ENCODE results near the gene KCNC1. TPM values are rescaled to one million over a fixed set of nuclear protein-coding genes. Genes with fewer than 3 reads are reported as not detected.

Gene KCNC1
- total and polyA plus RNA-seq, 5 donors, result 0.06 to 0.16 (median 0.09) TPM; not detected in 2

DNA sequence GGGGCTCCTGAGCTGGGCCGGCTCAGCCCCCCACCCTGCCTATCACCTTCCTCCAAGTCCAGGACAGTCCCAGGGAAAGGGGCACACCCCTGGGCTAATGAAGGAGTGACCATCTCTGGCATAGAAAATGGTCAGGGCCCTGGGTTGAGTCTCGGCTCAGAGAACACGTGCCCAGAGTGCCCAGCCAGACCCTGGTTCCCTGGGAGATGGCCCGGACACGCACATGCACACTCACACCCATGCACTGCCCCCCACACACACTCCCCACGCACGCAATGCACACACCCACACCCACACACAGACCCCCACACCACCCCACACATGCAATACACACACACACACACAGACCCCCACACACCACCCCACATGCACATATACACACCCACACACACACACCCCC lies 28.7 kb downstream of the KCNC1 start:
- no peaks in the 10 kb centered on the region for H3K4me1 ChIP-seq (ENCODE audit: control insufficient read depth, insufficient read depth, low read length)
- WGBS, result 90% methylated on average over 7 of the region's 7 CpGs
- no peak overlapping the region for H3K27ac ChIP-seq (ENCODE audit: low read length)
- no peak overlapping the region for H3K4me3 ChIP-seq (ENCODE audit: low read length)
- H3K9me3 ChIP-seq (ENCODE audit: control insufficient read depth, low read length), result no peaks in the 10 kb centered on the region
- intact Hi-C loops (cut with DNase I), result loop anchor here (5.0 to 10.0 kb wide), 4 partner anchors 62 to 214 kb away; no protein-coding TSS in a partner anchor
- no peaks in the 10 kb centered on the region for H3K27me3 ChIP-seq (ENCODE audit: control insufficient read depth, insufficient read depth)
- ATAC-seq (no peak), DNase-seq (no peak)

DNA sequence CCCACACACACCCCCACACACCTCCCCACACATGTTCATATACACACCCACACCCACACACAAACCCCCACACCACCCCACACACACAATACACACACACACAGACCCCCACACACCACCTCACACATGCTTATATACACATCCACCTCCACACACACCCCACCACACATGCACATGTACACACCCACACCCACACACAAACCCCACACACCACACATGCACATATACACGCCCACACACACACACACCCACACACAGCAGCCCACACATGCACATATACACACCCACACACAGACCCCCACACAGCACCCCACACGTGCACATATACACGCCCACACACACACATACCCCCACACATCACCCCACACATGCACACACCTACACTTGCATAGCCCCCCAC lies 29.1 kb downstream of the KCNC1 start:
- no peak for DNase-seq
- ATAC-seq, result no peak
- WGBS, result 59% methylated on average over 3 of the region's 3 CpGs
- no peaks in the 10 kb centered on the region for H3K9me3 ChIP-seq (ENCODE audit: control insufficient read depth, low read length)
- no peak overlapping the region for H3K27ac ChIP-seq (ENCODE audit: low read length)
- no peak overlapping the region for H3K4me3 ChIP-seq (ENCODE audit: low read length)
- H3K4me1 ChIP-seq (ENCODE audit: control insufficient read depth, insufficient read depth, low read length), result no peaks in the 10 kb centered on the region
- H3K27me3 ChIP-seq (ENCODE audit: control insufficient read depth, insufficient read depth), result no peaks in the 10 kb centered on the region
- intact Hi-C loops (cut with DNase I), result loop anchor here (5.0 to 10.0 kb wide), 4 partner anchors 61 to 214 kb away; no protein-coding TSS in a partner anchor

DNA sequence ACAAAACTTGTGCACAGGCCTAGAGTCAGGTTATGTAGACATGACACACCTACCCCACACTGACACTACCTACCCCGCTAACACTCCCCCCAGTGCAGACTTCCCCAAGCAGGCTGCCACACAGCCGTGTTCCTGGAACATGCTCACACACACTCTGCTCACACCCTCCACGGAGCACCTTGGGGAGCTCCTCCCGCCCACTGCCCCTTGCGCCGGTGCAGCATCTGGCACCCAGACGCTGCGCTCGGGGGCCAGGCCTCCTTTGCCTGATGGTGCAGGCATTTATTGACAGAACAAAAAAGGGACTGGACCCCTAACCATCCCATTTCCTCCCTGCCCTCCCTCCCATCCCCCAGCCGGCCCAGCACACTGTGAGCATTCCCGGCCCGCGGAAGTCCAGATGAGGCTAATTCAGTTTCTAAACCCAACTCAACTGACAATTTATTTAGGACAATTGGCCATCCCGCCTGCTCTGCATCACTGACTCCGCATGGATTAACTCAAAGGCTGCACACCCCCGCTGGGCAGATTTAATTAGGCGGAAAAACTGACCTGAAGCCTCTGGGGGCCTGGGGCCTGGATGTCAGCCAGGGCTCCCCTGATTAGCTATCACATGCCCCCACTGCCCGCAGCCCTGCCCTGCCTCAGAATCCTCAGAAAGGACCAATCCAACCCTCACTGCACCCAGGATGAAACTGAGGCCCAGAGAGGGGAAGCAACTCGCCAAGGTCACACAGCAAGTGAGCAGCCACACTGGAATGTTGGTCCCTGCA lies 30.1 kb downstream of the KCNC1 start:
- WGBS, result 73% methylated on average over 19 of the region's 19 CpGs
- ATAC-seq (no peak), DNase-seq (no peak)
- no peak overlapping the region for H3K4me3 ChIP-seq (ENCODE audit: low read length)
- H3K27ac ChIP-seq (ENCODE audit: low read length), result no peak overlapping the region
- intact Hi-C loops (cut with DNase I), result loop anchor here (5.0 to 10.0 kb wide), 4 partner anchors 60 to 213 kb away; no protein-coding TSS in a partner anchor
- no peaks in the 10 kb centered on the region for H3K9me3 ChIP-seq (ENCODE audit: control insufficient read depth, low read length)
- no peaks in the 10 kb centered on the region for H3K4me1 ChIP-seq (ENCODE audit: control insufficient read depth, insufficient read depth, low read length)
- H3K27me3 ChIP-seq (ENCODE audit: control insufficient read depth, insufficient read depth), result no peaks in the 10 kb centered on the region

DNA sequence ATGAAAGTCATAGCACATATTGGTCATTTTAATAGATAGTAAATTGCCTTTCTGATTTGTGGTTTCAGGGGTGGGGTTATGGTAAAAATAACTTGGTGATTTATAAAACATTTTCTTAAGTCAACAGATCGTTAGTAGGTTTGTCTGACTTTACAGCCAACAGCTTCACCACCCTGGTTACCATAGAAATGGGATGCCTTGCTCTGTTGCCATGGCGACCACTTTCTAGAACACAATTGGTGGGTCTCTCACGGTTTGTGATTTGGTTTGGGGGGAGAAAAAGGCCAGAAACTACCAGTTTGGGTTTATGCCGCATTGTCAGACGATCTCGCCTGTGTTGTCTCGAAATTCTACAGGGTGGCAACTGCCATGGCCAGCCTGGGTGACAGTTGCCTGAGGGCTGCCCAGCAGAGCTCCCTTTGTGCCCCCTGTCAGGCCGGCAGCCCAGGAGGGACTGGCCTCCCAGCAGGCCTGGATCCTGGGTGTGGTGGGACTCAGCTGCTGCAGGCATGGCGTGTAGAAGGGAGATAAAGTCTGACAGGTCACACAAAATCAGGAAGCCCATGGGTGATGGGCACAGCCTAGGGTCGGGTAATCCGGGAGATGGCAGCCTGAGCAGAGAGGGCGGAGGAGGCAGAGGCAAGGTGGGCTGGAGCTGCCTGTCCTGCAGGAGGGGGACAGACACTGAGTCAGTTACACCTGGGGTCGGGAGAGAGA lies 30.9 kb downstream of the KCNC1 start:
- DNase-seq, result no peak
- 80% methylated on average over 13 of the region's 13 CpGs for WGBS
- H3K4me1 ChIP-seq (ENCODE audit: control insufficient read depth, insufficient read depth, low read length), result no peaks in the 10 kb centered on the region
- no peaks in the 10 kb centered on the region for H3K27me3 ChIP-seq (ENCODE audit: control insufficient read depth, insufficient read depth)
- intact Hi-C loops (cut with DNase I), result loop anchor here (10.0 kb wide), 3 partner anchors 59 to 209 kb away; no protein-coding TSS in a partner anchor
- no peaks in the 10 kb centered on the region for H3K9me3 ChIP-seq (ENCODE audit: control insufficient read depth, low read length)
- no peak overlapping the region for H3K27ac ChIP-seq (ENCODE audit: low read length)
- H3K4me3 ChIP-seq (ENCODE audit: low read length), result no peak overlapping the region
- ATAC-seq, result no peak

DNA sequence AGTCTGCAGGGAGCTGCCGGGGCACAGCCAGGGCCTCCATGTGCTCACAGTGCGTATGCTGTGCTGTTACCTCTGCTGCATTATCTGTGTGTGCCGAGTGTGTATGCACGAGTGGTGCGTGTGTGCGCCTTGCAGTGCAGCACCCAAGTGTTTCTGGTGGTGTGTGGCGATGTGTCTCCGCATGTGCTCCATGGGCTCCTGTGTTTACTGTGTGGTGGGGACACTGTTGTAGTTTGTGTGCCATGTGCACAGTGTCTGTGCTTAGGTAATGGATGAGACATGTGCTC lies 31.4 kb downstream of the KCNC1 start:
- intact Hi-C loops (cut with DNase I), result loop anchor here (10.0 kb wide), 3 partner anchors 59 to 209 kb away; no protein-coding TSS in a partner anchor
- H3K4me1 ChIP-seq (ENCODE audit: control insufficient read depth, insufficient read depth, low read length), result no peaks in the 10 kb centered on the region
- no peak for DNase-seq
- H3K27ac ChIP-seq (ENCODE audit: low read length), result no peak overlapping the region
- no peaks in the 10 kb centered on the region for H3K27me3 ChIP-seq (ENCODE audit: control insufficient read depth, insufficient read depth)
- H3K4me3 ChIP-seq (ENCODE audit: low read length), result no peak overlapping the region
- H3K9me3 ChIP-seq (ENCODE audit: control insufficient read depth, low read length), result no peaks in the 10 kb centered on the region
- WGBS, result 93% methylated on average over 8 of the region's 8 CpGs
- no peak for ATAC-seq

DNA sequence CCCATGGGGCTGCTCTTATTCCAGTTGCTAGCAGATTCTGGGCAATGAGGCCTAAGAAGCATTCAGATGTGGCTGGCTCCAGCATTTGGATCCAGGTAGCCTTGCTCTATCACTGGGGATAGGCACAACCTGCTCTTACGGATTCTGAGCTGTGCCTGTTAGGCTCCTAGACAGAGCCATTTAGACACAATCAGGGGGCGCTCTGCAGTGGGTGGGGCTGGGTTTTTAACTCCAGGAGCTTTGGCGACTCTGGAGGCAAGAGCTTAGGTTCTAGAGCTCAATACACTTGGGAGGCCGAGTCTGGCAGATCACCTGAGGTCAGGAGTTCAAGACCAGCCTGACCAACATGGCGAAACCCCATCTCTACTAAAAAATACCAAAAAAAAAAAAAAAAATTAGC lies 32.0 kb downstream of the KCNC1 start:
- Histone ChIP-seq H3K4me1 (ENCODE audit: control insufficient read depth, insufficient read depth, low read length) (no peaks in the 10 kb centered on the region), H3K27me3 (ENCODE audit: control insufficient read depth, insufficient read depth) (no peaks in the 10 kb centered on the region), H3K9me3 (ENCODE audit: control insufficient read depth, low read length) (no peaks in the 10 kb centered on the region), H3K4me3 (ENCODE audit: low read length) (no peak overlapping the region), H3K27ac (ENCODE audit: low read length) (no peak overlapping the region)
- intact Hi-C loops (cut with DNase I), result loop anchor here (10.0 kb wide), 3 partner anchors 58 to 208 kb away; no protein-coding TSS in a partner anchor
- WGBS, result 69% methylated on average over 5 of the region's 5 CpGs
- DNase-seq (no peak), ATAC-seq (no peak)

DNA sequence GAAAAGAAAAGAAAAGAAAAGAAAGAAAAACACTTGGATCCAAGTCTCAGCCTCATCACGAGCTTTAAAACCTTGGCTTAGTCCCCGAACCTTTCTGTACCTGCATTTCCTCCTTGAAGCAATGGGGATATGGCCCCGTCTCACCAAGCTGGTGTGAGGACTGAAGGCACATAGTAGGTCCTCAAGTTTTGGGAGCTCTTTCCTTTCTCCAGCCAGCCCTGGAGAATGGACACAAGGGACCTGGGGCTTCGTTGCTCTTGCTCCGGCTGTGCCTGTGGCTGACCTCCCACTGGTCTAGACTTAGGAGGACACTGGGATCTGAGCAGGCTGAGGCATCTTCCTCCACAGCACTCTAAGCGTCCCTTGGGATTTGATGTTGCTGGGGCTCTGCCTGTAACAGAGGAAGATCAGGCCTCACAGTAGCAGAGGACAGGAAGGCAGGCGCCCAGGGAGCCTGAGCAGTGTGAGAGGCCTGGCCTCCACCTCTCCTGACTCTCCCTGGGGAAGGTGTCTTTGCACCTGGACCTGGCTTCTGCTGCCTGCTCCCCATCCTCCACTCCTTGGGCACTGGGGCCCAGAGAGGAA lies 32.8 kb downstream of the KCNC1 start:
- H3K27me3 ChIP-seq (ENCODE audit: control insufficient read depth, insufficient read depth), result no peaks in the 10 kb centered on the region
- H3K9me3 ChIP-seq (ENCODE audit: control insufficient read depth, low read length), result no peaks in the 10 kb centered on the region
- no peak for ATAC-seq
- no peak overlapping the region for H3K27ac ChIP-seq (ENCODE audit: low read length)
- DNase-seq, result no peak
- intact Hi-C loops (cut with DNase I), result loop anchor here (10.0 kb wide), 3 partner anchors 57 to 207 kb away; no protein-coding TSS in a partner anchor
- H3K4me1 ChIP-seq (ENCODE audit: control insufficient read depth, insufficient read depth, low read length), result no peaks in the 10 kb centered on the region
- no peak overlapping the region for H3K4me3 ChIP-seq (ENCODE audit: low read length)
- WGBS, result 75% methylated on average over 7 of the region's 7 CpGs

DNA sequence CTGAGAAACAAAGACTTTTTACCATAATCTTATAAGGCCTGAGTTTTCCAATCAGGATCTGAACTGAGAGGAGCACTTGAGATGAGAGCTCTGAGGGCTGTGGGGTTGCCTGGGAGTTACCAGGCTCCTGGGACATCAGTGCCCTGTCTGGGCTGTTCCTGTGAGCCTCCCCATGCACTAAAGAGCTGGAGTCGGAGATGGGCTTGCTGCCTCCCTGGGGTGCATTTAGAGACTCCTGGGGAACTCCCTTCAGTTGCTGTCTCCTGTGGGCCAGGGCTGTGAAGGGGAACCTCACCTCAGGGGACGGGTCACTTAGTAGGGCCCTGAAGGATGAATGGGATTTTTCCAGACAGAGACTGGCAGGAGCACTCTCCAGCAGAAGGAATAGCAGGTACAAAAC lies 33.3 kb downstream of the KCNC1 start:
- ATAC-seq (no peak), DNase-seq (no peak)
- Histone ChIP-seq H3K4me3 (ENCODE audit: low read length) (no peak overlapping the region), H3K4me1 (ENCODE audit: control insufficient read depth, insufficient read depth, low read length) (no peaks in the 10 kb centered on the region), H3K9me3 (ENCODE audit: control insufficient read depth, low read length) (no peaks in the 10 kb centered on the region), H3K27ac (ENCODE audit: low read length) (no peak overlapping the region), H3K27me3 (ENCODE audit: control insufficient read depth, insufficient read depth) (no peaks in the 10 kb centered on the region)
- intact Hi-C loops (cut with DNase I), result loop anchor here (10.0 kb wide), 3 partner anchors 57 to 207 kb away; no protein-coding TSS in a partner anchor
- 92% methylated on average over 2 of the region's 2 CpGs for WGBS

DNA sequence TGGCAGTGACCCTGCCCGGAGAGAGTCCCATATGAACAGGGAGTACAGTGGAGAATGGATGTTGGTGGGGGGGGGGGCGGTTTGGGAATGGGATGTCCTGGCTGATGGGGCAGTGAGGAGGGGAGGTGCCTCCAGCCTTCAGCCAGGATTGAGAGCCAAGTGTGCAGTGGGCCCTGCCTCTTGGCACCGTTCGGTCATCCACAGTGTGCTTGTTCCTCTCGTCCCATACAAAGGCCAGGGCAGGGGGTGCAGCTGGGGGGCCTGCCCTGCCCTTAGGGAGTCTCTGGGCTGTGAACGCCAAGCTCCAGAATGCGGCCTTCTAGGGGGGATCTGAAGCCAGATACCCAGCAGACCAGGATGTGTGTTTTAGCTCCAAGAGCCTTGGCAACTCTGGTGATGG lies 34.0 kb downstream of the KCNC1 start:
- no peaks in the 10 kb centered on the region for H3K9me3 ChIP-seq (ENCODE audit: control insufficient read depth, low read length)
- H3K27ac ChIP-seq (ENCODE audit: low read length), result no peak overlapping the region
- DNase-seq (no peak), ATAC-seq (no peak)
- 91% methylated on average over 7 of the region's 7 CpGs for WGBS
- no peaks in the 10 kb centered on the region for H3K4me1 ChIP-seq (ENCODE audit: control insufficient read depth, insufficient read depth, low read length)
- intact Hi-C loops (cut with DNase I), result loop anchor here (10.0 kb wide), 3 partner anchors 56 to 206 kb away; no protein-coding TSS in a partner anchor
- no peak overlapping the region for H3K4me3 ChIP-seq (ENCODE audit: low read length)
- H3K27me3 ChIP-seq (ENCODE audit: control insufficient read depth, insufficient read depth), result no peaks in the 10 kb centered on the region

DNA sequence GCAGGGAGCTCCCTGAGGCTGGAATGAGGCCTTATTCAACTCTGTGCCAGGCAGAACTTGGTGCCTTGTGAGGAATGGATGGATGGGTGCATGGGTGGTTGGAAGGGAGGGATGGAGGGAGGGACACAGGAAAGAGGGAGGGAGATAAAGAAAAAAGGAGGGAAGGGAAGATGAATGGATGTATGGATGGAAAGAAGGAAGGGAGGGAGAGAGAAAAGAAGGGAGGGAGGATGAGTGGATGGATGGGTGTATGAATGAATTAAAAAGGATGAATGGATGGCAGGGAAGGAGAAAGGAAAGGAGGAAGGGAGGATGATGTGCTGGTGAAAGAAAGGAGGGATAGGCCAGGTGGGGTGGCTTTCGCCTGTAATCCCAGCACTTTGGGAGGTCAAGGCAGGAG lies 34.6 kb downstream of the KCNC1 start:
- DNase-seq (no peak), ATAC-seq (no peak)
- no peak overlapping the region for H3K4me3 ChIP-seq (ENCODE audit: low read length)
- no peaks in the 10 kb centered on the region for H3K9me3 ChIP-seq (ENCODE audit: control insufficient read depth, low read length)
- H3K27me3 ChIP-seq (ENCODE audit: control insufficient read depth, insufficient read depth), result no peaks in the 10 kb centered on the region
- intact Hi-C loops (cut with DNase I), result loop anchor here (10.0 kb wide), 3 partner anchors 56 to 206 kb away; no protein-coding TSS in a partner anchor
- no peak overlapping the region for H3K27ac ChIP-seq (ENCODE audit: low read length)
- no peaks in the 10 kb centered on the region for H3K4me1 ChIP-seq (ENCODE audit: control insufficient read depth, insufficient read depth, low read length)
- 100% methylated on average over 1 of the region's 1 CpG for WGBS
